K562 (cell line): ENCODE data around the gene ST6GALNAC3. TPM values are rescaled to one million over a fixed set of nuclear protein-coding genes. Genes with fewer than 3 reads are reported as not detected.

Experiments used
- ATAC-seq: fragments of 200-7000 bp; cut with Tn5 transposase; 3 replicates; pipeline ENCODE4 v1.9.1; 2020; ENCODE audit warnings: moderate library complexity
- BruUV-seq: library from RNA; stranded (reverse); fragments of 400-500 nt; replicated peaks from 2 replicates; lab custom pipeline; 2021; lab: Mats Ljungman, UMichigan
- CTCF ChIA-PET: fragments of 300-600 bp; formaldehyde crosslinking; extraction: SDS; loops from one replicate; lab custom pipeline; 2021; ENCODE audit warnings: low intra/inter-chr PET ratio; lab: Yijun Ruan, JAX
- POLR2A ChIA-PET: fragments of 300-600, 350-650 bp; sonication (Branson Sonifier 250); formaldehyde crosslinking; extraction: SDS; loops from one replicate; lab custom pipeline; 2021; ENCODE audit warnings: antibody characterized with exemption, inconsistent platforms; lab: Yijun Ruan, JAX
- DNase-seq, 4 experiments: peaks; one replicate each; pipeline versions ENCODE4 v3.0.0 to v3.0.0-alpha.2; 2011 to 2018; ENCODE audit warnings: low spot score in 3 of 4, mixed read lengths in 3 of 4; ENCODE audit errors: extremely low read depth in 1 of 4
- FAIRE-seq: peaks from 2 replicates; lab custom pipeline; 2011; peaks lifted over from hg19 to GRCh38; lab: Jason Lieb, UNC
- H2AFZ ChIP-seq: 2 replicates; pipeline ENCODE4 v1.6.0; 2011; ENCODE audit warnings: low read depth, low read length, control low read depth, inconsistent platforms
- H3K27ac ChIP-seq: fragments of 200-600 bp; 3 replicates; pipeline ENCODE4 v1.8.0; 2011; ENCODE audit warnings: low read depth, mild to moderate bottlenecking, control low read depth, inconsistent platforms, low read length, moderate library complexity, mixed read lengths; ENCODE audit errors: extremely low read depth
- H3K27me3 ChIP-seq, 2 experiments: fragments of 300-600 bp in 1 of 2; 2 replicates in 1 of 2; 3 replicates in 1 of 2; pipeline versions ENCODE4 v1.6.0 to v1.8.0; 2011; ENCODE audit warnings: inconsistent platforms in 2 of 2, low read length in 2 of 2, mild to moderate bottlenecking in 1 of 2, mixed read lengths in 1 of 2, moderate library complexity in 1 of 2; ENCODE audit not compliant: control insufficient read depth in 2 of 2, insufficient read depth in 2 of 2
- H3K36me3 ChIP-seq: fragments of 300-600 bp; 3 replicates; pipeline ENCODE4 v1.8.0; 2011; ENCODE audit warnings: mild to moderate bottlenecking, low read length, inconsistent platforms; ENCODE audit not compliant: control insufficient read depth, insufficient read depth
- H3K4me1 ChIP-seq, 2 experiments: fragments of 200-600 bp in 1 of 2; replicated peaks in 1 of 2; 2 replicates in 1 of 2; 3 replicates in 1 of 2; pipeline versions ENCODE4 v1.5.1 to v1.8.0; 2011; ENCODE audit warnings: inconsistent platforms in 2 of 2, low read length in 2 of 2, mild to moderate bottlenecking in 1 of 2, mixed read lengths in 1 of 2, moderate library complexity in 1 of 2; ENCODE audit not compliant: control insufficient read depth in 2 of 2, insufficient read depth in 2 of 2
- H3K4me2 ChIP-seq: 2 replicates; pipeline ENCODE4 v1.6.1; 2011; ENCODE audit warnings: low read length, control low read depth, inconsistent platforms, mixed read lengths; ENCODE audit not compliant: insufficient read depth
- H3K4me3 ChIP-seq: fragments of 200-600 bp; sonication (generic), shearing (Covaris generic); 2 replicates; pipeline ENCODE4 v1.5.1; 2016; ENCODE audit warnings: control low read depth, inconsistent platforms
- H3K79me2 ChIP-seq: fragments of 200-600 bp; 3 replicates; pipeline ENCODE4 v1.8.0; 2011; ENCODE audit warnings: low read length, inconsistent platforms; ENCODE audit not compliant: control insufficient read depth, insufficient read depth
- H3K9ac ChIP-seq, 2 experiments: 2 replicates each; pipeline versions ENCODE4 v1.6.0 to v1.6.1; 2011; ENCODE audit warnings: low read depth in 2 of 2, low read length in 2 of 2, control low read depth in 1 of 2, inconsistent platforms in 1 of 2, mild to moderate bottlenecking in 1 of 2, mixed read lengths in 1 of 2; ENCODE audit not compliant: insufficient read depth in 1 of 2
- H3K9me1 ChIP-seq: one replicate; pipeline ENCODE4 v1.6.0; 2011; ENCODE audit warnings: inconsistent platforms, mild to moderate bottlenecking, low read length, moderate library complexity; ENCODE audit not compliant: control insufficient read depth, insufficient read depth
- H3K9me3 ChIP-seq: replicated peaks from 2 replicates; pipeline ENCODE4 v1.5.1; 2011; ENCODE audit warnings: low read depth, low read length, inconsistent platforms; ENCODE audit not compliant: control insufficient read depth, insufficient read depth
- H4K20me1 ChIP-seq: replicated peaks from 2 replicates; pipeline ENCODE4 v1.6.1; 2011; ENCODE audit warnings: low read length, inconsistent platforms, mixed read lengths; ENCODE audit not compliant: control insufficient read depth, insufficient read depth
- EZH2 ChIP-seq: IDR thresholded peaks from 2 replicates; pipeline ENCODE4 v1.6.1; 2012; ENCODE audit warnings: low read depth, mild to moderate bottlenecking, inconsistent platforms, low read length, borderline replicate concordance
- KDM4B ChIP-seq, 2 experiments: fragments of 450-650 bp in 1 of 2; sonication (generic) in 1 of 2; IDR thresholded peaks; 2 replicates each; pipeline ENCODE4 v1.6.1; 2016 to 2017; ENCODE audit warnings: borderline replicate concordance in 2 of 2, antibody characterized with exemption in 1 of 2, low read depth in 1 of 2, mild to moderate bottlenecking in 1 of 2
- NFIC ChIP-seq: fragments of 450-650 bp; IDR thresholded peaks from 2 replicates; pipeline ENCODE4 v1.6.1; 2017; ENCODE audit warnings: mild to moderate bottlenecking, inconsistent platforms
- PPARD ChIP-seq: fragments of 250-450 bp; sonication (Bioruptor Pico); IDR thresholded peaks from 2 replicates; pipeline ENCODE4 v1.8.0; 2022; ENCODE audit warnings: inconsistent platforms, mild to moderate bottlenecking, moderate library complexity
- SIN3B ChIP-seq: fragments of 450-650 bp; IDR thresholded peaks from 2 replicates; pipeline ENCODE4 v1.6.1; 2017; ENCODE audit warnings: low read depth, mild to moderate bottlenecking, moderate library complexity
- U2AF2 ChIP-seq: fragments of 200-400 bp; formaldehyde crosslinking; optimal IDR thresholded peaks from 2 replicates; pipeline ENCODE3; 2017; ENCODE audit warnings: low read depth, mild to moderate bottlenecking, low read length
- YY1 ChIP-seq, 3 experiments: IDR thresholded peaks; 2 replicates each; pipeline ENCODE4 v1.6.1; 2011; ENCODE audit warnings: low read length in 2 of 3, mild to moderate bottlenecking in 2 of 3, moderate library complexity in 2 of 3, borderline replicate concordance in 1 of 3, control low read depth in 1 of 3, low read depth in 1 of 3; ENCODE audit not compliant: insufficient read depth in 3 of 3, insufficient replicate concordance in 2 of 3, control insufficient read depth in 1 of 3, insufficient read length in 1 of 3; ENCODE audit errors: extremely low read depth in 1 of 3
- ZNF121 ChIP-seq: sonication (generic); formaldehyde crosslinking; conservative IDR thresholded peaks from 2 replicates; pipeline ENCODE4 v1.8.0; 2022; ENCODE audit warnings: missing genetic modification reagents
- ZNF253 ChIP-seq: fragments of 250-450 bp; sonication (Bioruptor Pico); conservative IDR thresholded peaks from 2 replicates; pipeline ENCODE4 v1.6.1; 2021; ENCODE audit warnings: mild to moderate bottlenecking
- ZNF76 ChIP-seq: fragments of 250-450 bp; sonication (Bioruptor Pico); IDR thresholded peaks from 2 replicates; pipeline ENCODE4 v1.4.0; 2020; ENCODE audit warnings: mild to moderate bottlenecking, moderate library complexity, borderline replicate concordance
- in situ Hi-C: fragments of 300-500 bp; cut with MboI; formaldehyde crosslinking; loops from 4 replicates; pipeline ENCODE4 v1.15.0; 2018; ENCODE audit warnings: inconsistent platforms, mixed read lengths
- intact Hi-C: fragments of 100-400 bp; cut with micrococcal nuclease; formaldehyde crosslinking; loops from 2 replicates; pipeline ENCODE4 v1.14.2; 2022
- polyA plus RNA-seq, 8 experiments: library from polyadenylated mRNA; depleted of rRNA in 4 of 8; stranded (reverse) in 5 of 8; unstranded in 3 of 8; fragments of >200 nt; fragmentation: Nextera tagmentation in 2 of 8; fragmentation: Illumina TruSeq in 1 of 8; extraction: Ambion mirVana in 2 of 8; extraction: Trizol in 1 of 8; gene quantifications; 2 replicates each; pipeline versions ENCODE4 v1.2.1 to v1.2.3, GENCODE V29; 2011 to 2014; ENCODE audit warnings: inconsistent platforms in 1 of 8, missing spikeins in 1 of 8
- total RNA-seq, 7 experiments: library from RNA; depleted of rRNA in 6 of 7; stranded (reverse); fragments of >200 nt in 6 of 7; fragmentation: Illumina TruSeq in 2 of 7; extraction: Trizol in 2 of 7; gene quantifications; 2 replicates each; pipeline versions ENCODE4 v1.2.1 to v1.2.3, GENCODE V29; 2011 to 2021; ENCODE audit warnings: low replicate concordance in 1 of 7
- TF ChIP-seq, protein P1 (sequence below): sonication (generic); IDR thresholded peaks from 2 replicates; pipeline ENCODE4 v1.6.1; 2016

ST6GALNAC3 gene
- total and polyA plus RNA-seq, 9 of the 15 experiments (the other 6 are each of a cell fraction or from before 2014, with no cell fraction given), result 0.04 to 0.29 (median 0.18) TPM; not detected in 6

DNA sequence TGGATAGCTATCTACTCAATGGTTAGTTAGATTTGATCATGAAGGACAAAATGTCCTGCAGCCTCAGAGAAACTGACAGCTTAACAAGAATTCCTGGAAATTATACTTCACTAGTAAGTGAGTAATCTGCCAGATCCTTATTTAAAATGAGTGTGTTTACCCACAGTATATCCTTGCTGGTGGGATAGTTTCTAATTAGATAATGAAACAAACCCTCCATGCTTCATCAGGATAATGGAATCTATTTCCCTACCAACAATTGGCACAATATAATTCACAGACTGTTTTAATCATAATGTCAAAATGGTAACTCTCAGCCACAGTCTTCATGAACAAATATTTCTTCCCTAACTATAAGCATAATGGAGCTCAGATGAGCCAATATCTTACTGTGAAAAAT lies 553.4 kb downstream of the ST6GALNAC3 start:
- CTCF ChIA-PET, result no interaction called here
- BruUV-seq, result no TSS peak
- no peak for FAIRE-seq
- no peak overlapping the region for H2AFZ ChIP-seq
- no peak overlapping the region for H3K27ac ChIP-seq
- no peak for TF ChIP-seq U2AF2
- TF ChIP-seq KDM4B (IDR thresholded peaks at IDR 0.05; ENCODE audit: borderline replicate concordance in 2 of 2, low read depth in 1 of 2), result no peak
- TF ChIP-seq PPARD (CRISPR knock-in tag), result no peak
- no peak for TF ChIP-seq EZH2
- no peak for TF ChIP-seq ZNF253 (CRISPR knock-in tag)
- no peak for TF ChIP-seq SIN3B
- TF ChIP-seq ZNF76 (CRISPR knock-in tag), result no peak
- TF ChIP-seq, protein P1, sequence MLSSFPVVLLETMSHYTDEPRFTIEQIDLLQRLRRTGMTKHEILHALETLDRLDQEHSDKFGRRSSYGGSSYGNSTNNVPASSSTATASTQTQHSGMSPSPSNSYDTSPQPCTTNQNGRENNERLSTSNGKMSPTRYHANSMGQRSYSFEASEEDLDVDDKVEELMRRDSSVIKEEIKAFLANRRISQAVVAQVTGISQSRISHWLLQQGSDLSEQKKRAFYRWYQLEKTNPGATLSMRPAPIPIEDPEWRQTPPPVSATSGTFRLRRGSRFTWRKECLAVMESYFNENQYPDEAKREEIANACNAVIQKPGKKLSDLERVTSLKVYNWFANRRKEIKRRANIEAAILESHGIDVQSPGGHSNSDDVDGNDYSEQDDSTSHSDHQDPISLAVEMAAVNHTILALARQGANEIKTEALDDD, result no peak
- TF ChIP-seq YY1 (IDR thresholded peaks at IDR 0.05; ENCODE audit: borderline replicate concordance in 1 of 3, control insufficient read depth in 1 of 3, extremely low read depth in 1 of 3, insufficient read depth in 3 of 3, insufficient read length in 1 of 3, insufficient replicate concordance in 2 of 3, low read depth in 1 of 3, low read length in 2 of 3), result no peak
- TF ChIP-seq ZNF121 (CRISPR knock-in tag), result no peak
- no peak for TF ChIP-seq NFIC
- H3K36me3 ChIP-seq, result no peaks in the 10 kb centered on the region
- in situ Hi-C loops (no loop called here), intact Hi-C loops (no loop called here)
- no peaks in the 10 kb centered on the region for H3K9me3 ChIP-seq
- H3K9ac ChIP-seq, result no peak overlapping the region
- no peaks in the 10 kb centered on the region for H4K20me1 ChIP-seq
- no peak overlapping the region for H3K4me3 ChIP-seq
- no peaks in the 10 kb centered on the region for H3K27me3 ChIP-seq
- H3K4me2 ChIP-seq, result no peak overlapping the region
- no peaks in the 10 kb centered on the region for H3K9me1 ChIP-seq
- POLR2A ChIA-PET, result no interaction called here
- ATAC-seq, result no peak
- no peak for DNase-seq
- no peaks in the 10 kb centered on the region for H3K79me2 ChIP-seq
- no peaks in the 10 kb centered on the region for H3K4me1 ChIP-seq
